GM12878 (cell line): Measurements from ENCODE around the gene BRSK2. TPM values are rescaled to one million over a fixed set of nuclear protein-coding genes. Genes with fewer than 3 reads are reported as not detected.

Source experiments
- ATAC-seq: fragments of 200-7000 bp; cut with Tn5 transposase; 3 replicates; pipeline ENCODE4 v1.9.1; 2020; ENCODE audit warnings: mild to moderate bottlenecking, moderate library complexity
- BruUV-seq: library from RNA; stranded (reverse); fragments of 400-500 nt; replicated peaks from 2 replicates; lab custom pipeline; 2021; lab: Mats Ljungman, UMichigan
- CTCF ChIA-PET: fragments of 300-600 bp; sonication (Branson Sonifier 250); formaldehyde crosslinking; extraction: SDS; loops from one replicate; lab custom pipeline; 2021; ENCODE audit warnings: inconsistent platforms; lab: Yijun Ruan, JAX
- POLR2A ChIA-PET: fragments of 350-600 bp; formaldehyde crosslinking; extraction: SDS; loops from one replicate; lab custom pipeline; 2021; ENCODE audit warnings: inconsistent platforms; lab: Charles Lee
- RAD21 ChIA-PET: fragments of 300-600 bp; sonication (Branson Sonifier 250); formaldehyde crosslinking; loops from one replicate; lab custom pipeline; 2023; ENCODE audit warnings: antibody characterized with exemption; ENCODE audit not compliant: unreplicated experiment; lab: Charles Lee
- SMC1A ChIA-PET: fragments of 300-600 bp; sonication (Branson Sonifier 250); formaldehyde crosslinking; loops from one replicate; lab custom pipeline; 2023; ENCODE audit not compliant: unreplicated experiment, uncharacterized antibody; lab: Charles Lee
- DNase-seq: peaks from one replicate; pipeline ENCODE4 v3.0.0-alpha.2; 2011; ENCODE audit warnings: low read depth, low spot score
- FAIRE-seq: peaks from 3 replicates; lab custom pipeline; 2011; peaks lifted over from hg19 to GRCh38; lab: Jason Lieb, UNC
- H2AFZ ChIP-seq: 2 replicates; pipeline ENCODE4 v1.6.0; 2011; ENCODE audit warnings: low read depth, low read length, control low read depth; ENCODE audit not compliant: control insufficient read depth
- H3K27ac ChIP-seq: 2 replicates; pipeline ENCODE4 v1.5.1; 2011; ENCODE audit warnings: control low read depth; ENCODE audit not compliant: control insufficient read depth, insufficient read depth
- H3K27me3 ChIP-seq, 2 experiments: replicated peaks in 1 of 2; 2 replicates each; pipeline versions ENCODE4 v1.6.0 to v1.6.1; 2011; ENCODE audit warnings: low read length in 1 of 2; ENCODE audit not compliant: control insufficient read depth in 2 of 2, insufficient read depth in 2 of 2
- H3K36me3 ChIP-seq, 2 experiments: 2 replicates each; pipeline ENCODE4 v1.5.1; 2011; ENCODE audit warnings: low read length in 1 of 2; ENCODE audit not compliant: control insufficient read depth in 2 of 2, insufficient read depth in 2 of 2
- H3K4me1 ChIP-seq: 2 replicates; pipeline ENCODE4 v1.6.1; 2011; ENCODE audit warnings: mild to moderate bottlenecking, low read length, moderate library complexity, mixed read lengths; ENCODE audit not compliant: control insufficient read depth, insufficient read depth
- H3K4me2 ChIP-seq: 2 replicates; pipeline ENCODE4 v1.6.0; 2011; ENCODE audit warnings: control low read depth; ENCODE audit not compliant: control insufficient read depth, insufficient read depth
- H3K4me3 ChIP-seq: fragments of 200-600 bp; sonication (generic); 2 replicates; pipeline ENCODE4 v1.5.1; 2016
- H3K79me2 ChIP-seq: 2 replicates; pipeline ENCODE4 v1.6.0; 2011; ENCODE audit warnings: low read length; ENCODE audit not compliant: control insufficient read depth, insufficient read depth
- H3K9ac ChIP-seq: 2 replicates; pipeline ENCODE4 v1.8.0; 2011; ENCODE audit warnings: low read length, control low read depth, mixed read lengths; ENCODE audit not compliant: control insufficient read depth, insufficient read depth
- H3K9me3 ChIP-seq: replicated peaks from 3 replicates; pipeline ENCODE4 v1.5.1; 2011; ENCODE audit warnings: mild to moderate bottlenecking, low read length; ENCODE audit not compliant: control insufficient read depth, insufficient read depth
- H4K20me1 ChIP-seq: 2 replicates; pipeline ENCODE4 v1.6.0; 2011; ENCODE audit not compliant: control insufficient read depth, insufficient read depth
- BHLHE40 ChIP-seq, 2 experiments: fragments of 450-650 bp in 1 of 2; IDR thresholded peaks; 2 replicates each; pipeline ENCODE4 v1.6.1; 2011 to 2017; ENCODE audit warnings: low read depth in 2 of 2, borderline replicate concordance in 1 of 2, improper control_type of control experiment in 1 of 2, low read length in 1 of 2, mild to moderate bottlenecking in 1 of 2
- DPF2 ChIP-seq: fragments of 450-650 bp; IDR thresholded peaks from 2 replicates; pipeline ENCODE4 v1.6.1; 2017; ENCODE audit warnings: mild to moderate bottlenecking
- E2F8 ChIP-seq: fragments of 450-650 bp; IDR thresholded peaks from 2 replicates; pipeline ENCODE4 v1.6.1; 2018; ENCODE audit warnings: mild to moderate bottlenecking, low read depth, moderate library complexity; ENCODE audit not compliant: partially characterized antibody
- FOXK2 ChIP-seq: fragments of 450-650 bp; IDR thresholded peaks from 2 replicates; pipeline ENCODE4 v1.6.1; 2017; ENCODE audit warnings: mild to moderate bottlenecking, moderate library complexity
- FOXM1 ChIP-seq: IDR thresholded peaks from 2 replicates; pipeline ENCODE4 v1.6.1; 2012; ENCODE audit warnings: low read depth, mild to moderate bottlenecking, inconsistent platforms, low read length, moderate library complexity
- GATAD2B ChIP-seq: fragments of 450-650 bp; conservative IDR thresholded peaks from 2 replicates; pipeline ENCODE4 v1.6.1; 2017; ENCODE audit warnings: low read depth, mild to moderate bottlenecking, moderate library complexity
- HCFC1 ChIP-seq: fragments of 150-350 bp; IDR thresholded peaks from 2 replicates; pipeline ENCODE4 v1.6.1; 2014; ENCODE audit warnings: low read length
- IRF3 ChIP-seq: fragments of 450-650 bp; IDR thresholded peaks from 2 replicates; pipeline ENCODE4 v1.6.1; 2014; ENCODE audit warnings: mild to moderate bottlenecking
- MAX ChIP-seq: IDR thresholded peaks from 2 replicates; pipeline ENCODE4 v1.6.1; 2012; ENCODE audit warnings: low read depth, low read length, improper control_type of control experiment
- RFX5 ChIP-seq: IDR thresholded peaks from 2 replicates; pipeline ENCODE4 v1.6.1; 2011; ENCODE audit warnings: low read depth, low read length, improper control_type of control experiment
- RUNX3 ChIP-seq: IDR thresholded peaks from 2 replicates; pipeline ENCODE4 v1.6.1; 2012; ENCODE audit warnings: low read length, inconsistent platforms
- SMAD5 ChIP-seq: IDR thresholded peaks from 2 replicates; pipeline ENCODE4 v1.6.1; 2016; ENCODE audit warnings: antibody characterized with exemption, low read depth
- SMC3 ChIP-seq: IDR thresholded peaks from 2 replicates; pipeline ENCODE4 v1.6.1; 2011; ENCODE audit warnings: low read length, improper control_type of control experiment, borderline replicate concordance
- SPI1 ChIP-seq: IDR thresholded peaks from 2 replicates; pipeline ENCODE4 v1.6.1; 2011; ENCODE audit warnings: low read depth, mild to moderate bottlenecking, low read length, moderate library complexity, borderline replicate concordance; ENCODE audit not compliant: insufficient read depth
- WGBS: methylation state at CpG from one replicate; pipeline ENCODE4 v1.1.6; 2016; ENCODE audit warnings: low lambda C conversion rate; ENCODE audit not compliant: insufficient replicate concordance, insufficient coverage; ENCODE audit errors: missing lambda C conversion rate; 5-methylcytosine and 5-hydroxymethylcytosine counted together
- in situ Hi-C: fragments of 300-500 bp; cut with MboI; formaldehyde crosslinking; loops from 9 replicates; pipeline ENCODE4 v1.14.3; 2018; ENCODE audit warnings: mixed read lengths
- intact Hi-C: fragments of 100-400 bp; cut with micrococcal nuclease; formaldehyde crosslinking; loops from one replicate; pipeline ENCODE4 v1.14.2; 2022; ENCODE audit not compliant: unreplicated experiment
- polyA plus RNA-seq, 11 experiments: library from polyadenylated mRNA; depleted of rRNA in 4 of 11; unstranded in 6 of 11; stranded (reverse) in 5 of 11; fragments of >200 nt; fragmentation: Nextera tagmentation in 4 of 11; fragmentation: Illumina TruSeq in 1 of 11; extraction: Ambion mirVana in 4 of 11; extraction: Trizol in 1 of 11; gene quantifications; 1 replicate in 1 of 11; 2 replicates in 10 of 11; pipeline versions ENCODE4 v1.2.1 to v1.2.3, GENCODE V29; 2011 to 2016; ENCODE audit warnings: inconsistent platforms in 2 of 11, missing spikeins in 2 of 11, low read depth in 1 of 11
- total RNA-seq, 4 experiments: library from RNA; depleted of rRNA in 3 of 4; stranded (reverse); fragments of >200 nt in 3 of 4; fragmentation: Illumina TruSeq in 1 of 4; extraction: Trizol in 1 of 4; gene quantifications; 2 replicates each; pipeline versions ENCODE4 v1.2.1 to v1.2.3, GENCODE V29; 2013 to 2021
- TF ChIP-seq, protein P1 (sequence below): IDR thresholded peaks from 2 replicates; pipeline ENCODE4 v1.6.1; 2012; ENCODE audit warnings: low read depth, low read length, improper control_type of control experiment
- TF ChIP-seq, protein P2 (sequence below): fragments of 450-650 bp; IDR thresholded peaks from 2 replicates; pipeline ENCODE4 v1.6.1; 2017; ENCODE audit warnings: mild to moderate bottlenecking, low read depth, inconsistent platforms; ENCODE audit not compliant: poor library complexity, severe bottlenecking

Gene BRSK2
- total and polyA plus RNA-seq, 10 of the 15 experiments (the other 5 are each of a cell fraction or from before 2014, with no cell fraction given), result 0.13 TPM; not detected in 9

DNA sequence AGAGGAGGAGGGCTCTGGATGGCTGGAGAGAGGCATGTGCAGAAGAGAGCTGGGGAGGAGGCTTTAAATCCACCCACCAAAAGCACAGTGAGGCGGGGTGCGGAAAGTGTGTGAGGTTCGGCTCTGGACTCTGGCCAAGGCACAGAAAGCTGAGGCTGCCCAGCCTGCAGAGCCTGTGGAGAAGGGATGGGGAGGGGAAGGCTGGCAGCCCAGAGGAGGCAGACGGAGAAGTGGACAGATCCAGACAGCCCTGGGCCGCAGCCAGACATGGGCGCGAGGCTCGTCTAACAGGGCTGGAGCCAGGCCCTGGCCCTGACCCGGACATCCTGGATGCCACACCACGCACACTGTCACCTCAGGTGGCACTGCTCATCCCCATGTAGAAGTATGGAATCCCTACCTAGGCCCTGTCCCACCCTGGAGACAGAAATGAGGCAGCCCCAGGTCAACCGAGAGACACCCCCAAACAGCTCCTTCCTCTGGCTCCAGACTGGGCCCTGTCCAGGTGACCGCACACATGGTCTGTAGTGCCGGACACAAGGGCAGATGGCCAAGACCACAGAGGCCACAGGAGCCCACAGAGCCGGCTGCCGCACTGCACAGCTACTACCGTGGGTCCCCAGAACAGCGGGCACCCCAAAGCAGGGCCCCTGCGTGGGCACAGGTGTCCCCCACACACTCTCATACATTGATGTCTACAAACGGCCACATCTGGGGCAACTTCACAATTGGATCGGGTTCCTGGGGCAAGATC lies 113.4 kb downstream of the BRSK2 start:
- H3K79me2 ChIP-seq, result no peaks in the 10 kb centered on the region; the same call in none of the 2 replicates
- ChIA-PET POLR2A (no interaction called here), RAD21 (no interaction called here), SMC1A (no interaction called here), CTCF (interaction anchor here (0.6 kb wide), 1 partner anchor 56 kb away, joined by 3 read pairs; no protein-coding TSS in a partner anchor)
- H3K27ac ChIP-seq, result no peak overlapping the region
- FAIRE-seq (no peak), DNase-seq (no peak), ATAC-seq (no peak)
- no peak overlapping the region for H3K4me3 ChIP-seq
- H3K4me1 ChIP-seq, result peaks cover 2% of the 10 kb centered on the region; the same call in 1 of the 2 replicates
- no TSS peak for BruUV-seq
- no peak overlapping the region for H3K4me2 ChIP-seq
- no peaks in the 10 kb centered on the region; the same call in 2 of the 3 replicates for H3K9me3 ChIP-seq
- intact Hi-C loops, result no loop called here
- no peak overlapping the region for H3K9ac ChIP-seq
- TF ChIP-seq GATAD2B (no peak), MAX (no peak), BHLHE40 (IDR thresholded peaks at IDR 0.05; ENCODE audit: borderline replicate concordance in 1 of 2, low read depth in 2 of 2, low read length in 1 of 2) (no peak), SMC3 (no peak), RFX5 (no peak), HCFC1 (no peak), FOXM1 (no peak), RUNX3 (no peak), SMAD5 (no peak), E2F8 (no peak), FOXK2 (no peak), DPF2 (no peak), SPI1 (no peak), IRF3 (no peak)
- TF ChIP-seq, protein P1, sequence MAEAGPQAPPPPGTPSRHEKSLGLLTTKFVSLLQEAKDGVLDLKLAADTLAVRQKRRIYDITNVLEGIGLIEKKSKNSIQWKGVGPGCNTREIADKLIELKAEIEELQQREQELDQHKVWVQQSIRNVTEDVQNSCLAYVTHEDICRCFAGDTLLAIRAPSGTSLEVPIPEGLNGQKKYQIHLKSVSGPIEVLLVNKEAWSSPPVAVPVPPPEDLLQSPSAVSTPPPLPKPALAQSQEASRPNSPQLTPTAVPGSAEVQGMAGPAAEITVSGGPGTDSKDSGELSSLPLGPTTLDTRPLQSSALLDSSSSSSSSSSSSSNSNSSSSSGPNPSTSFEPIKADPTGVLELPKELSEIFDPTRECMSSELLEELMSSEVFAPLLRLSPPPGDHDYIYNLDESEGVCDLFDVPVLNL, result no peak
- TF ChIP-seq, protein P2, sequence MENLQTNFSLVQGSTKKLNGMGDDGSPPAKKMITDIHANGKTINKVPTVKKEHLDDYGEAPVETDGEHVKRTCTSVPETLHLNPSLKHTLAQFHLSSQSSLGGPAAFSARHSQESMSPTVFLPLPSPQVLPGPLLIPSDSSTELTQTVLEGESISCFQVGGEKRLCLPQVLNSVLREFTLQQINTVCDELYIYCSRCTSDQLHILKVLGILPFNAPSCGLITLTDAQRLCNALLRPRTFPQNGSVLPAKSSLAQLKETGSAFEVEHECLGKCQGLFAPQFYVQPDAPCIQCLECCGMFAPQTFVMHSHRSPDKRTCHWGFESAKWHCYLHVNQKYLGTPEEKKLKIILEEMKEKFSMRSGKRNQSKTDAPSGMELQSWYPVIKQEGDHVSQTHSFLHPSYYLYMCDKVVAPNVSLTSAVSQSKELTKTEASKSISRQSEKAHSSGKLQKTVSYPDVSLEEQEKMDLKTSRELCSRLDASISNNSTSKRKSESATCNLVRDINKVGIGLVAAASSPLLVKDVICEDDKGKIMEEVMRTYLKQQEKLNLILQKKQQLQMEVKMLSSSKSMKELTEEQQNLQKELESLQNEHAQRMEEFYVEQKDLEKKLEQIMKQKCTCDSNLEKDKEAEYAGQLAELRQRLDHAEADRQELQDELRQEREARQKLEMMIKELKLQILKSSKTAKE, result no peak
- no peaks in the 10 kb centered on the region for H3K27me3 ChIP-seq
- in situ Hi-C loops, result no loop called here
- WGBS, result 89% methylated on average over 20 of the region's 20 CpGs
- no peaks in the 10 kb centered on the region for H4K20me1 ChIP-seq
- H2AFZ ChIP-seq, result no peak overlapping the region
- H3K36me3 ChIP-seq, result peaks cover 0 to 2% of the 10 kb centered on the region in 2 experiments; a peak in 2 of 4 replicates
